ENCODE measurements around the gene NEDD4. TPM values are rescaled to one million over a fixed set of nuclear protein-coding genes. Genes with fewer than 3 reads are reported as not detected.

Gene NEDD4
- total and polyA plus RNA-seq, 10 of the 15 experiments (the other 5 are each of a cell fraction or from before 2014, with no cell fraction given), result 1.3 to 7.7 (median 4.4) TPM

GRCh38 chr15:56019060-56019793 is 25.8 kb upstream of the NEDD4 start (continued):
- TF ChIP-seq E4F1 (IDR thresholded peaks at IDR 0.05; ENCODE audit: borderline replicate concordance, partially characterized antibody), result no peak
- TF ChIP-seq CBFB (IDR thresholded peaks at IDR 0.05; ENCODE audit: low read depth), result no peak
- TF ChIP-seq E2F8 (IDR thresholded peaks at IDR 0.05; ENCODE audit: low read depth, partially characterized antibody), result no peak

- no peak for FAIRE-seq
- no peak for DNase-seq (ENCODE audit: low read depth, low spot score)
- Histone ChIP-seq H3K9me3 (replicated peaks; ENCODE audit: control insufficient read depth, insufficient read depth, low read length) (no peaks in the 10 kb centered on the region; the same call in 2 of the 3 replicates), H3K27ac (ENCODE audit: control insufficient read depth, insufficient read depth) (no peak overlapping the region), H3K4me1 (ENCODE audit: control insufficient read depth, insufficient read depth, low read length) (no peaks in the 10 kb centered on the region), H4K20me1 (ENCODE audit: control insufficient read depth, insufficient read depth) (no peaks in the 10 kb centered on the region), H3K9ac (ENCODE audit: control insufficient read depth, insufficient read depth, low read length) (no peak overlapping the region), H3K79me2 (ENCODE audit: control insufficient read depth, insufficient read depth, low read length) (no peaks in the 10 kb centered on the region), H3K4me2 (ENCODE audit: control insufficient read depth, insufficient read depth) (no peak overlapping the region), H3K27me3 (replicated peaks in 1 of 2; ENCODE audit: control insufficient read depth in 2 of 2, insufficient read depth in 2 of 2, low read length in 1 of 2) (no peaks in the 10 kb centered on the region), H3K36me3 (ENCODE audit: control insufficient read depth in 2 of 2, insufficient read depth in 2 of 2, low read length in 1 of 2) (no peaks in the 10 kb centered on the region), H2AFZ (ENCODE audit: control insufficient read depth, low read depth, low read length) (no peak overlapping the region), H3K4me3 (no peak overlapping the region)
- ChIA-PET POLR2A (interaction anchor here (0.7 kb wide), 1 partner anchor 606 kb away, joined by 3 read pairs; no protein-coding TSS in a partner anchor), RAD21 (ENCODE audit: unreplicated experiment) (no interaction called here), CTCF (interaction anchor here (0.7 kb wide), 1 partner anchor 849 kb away, joined by 5 read pairs; no protein-coding TSS in a partner anchor), SMC1A (ENCODE audit: uncharacterized antibody, unreplicated experiment) (no interaction called here)
- WGBS (ENCODE audit: insufficient coverage, insufficient replicate concordance, low lambda C conversion rate, missing lambda C conversion rate), result 13% methylated on average over 1 of the region's 1 CpG
- no peak for ATAC-seq
- TF ChIP-seq BACH1 (IDR thresholded peaks at IDR 0.05; ENCODE audit: borderline replicate concordance) (no peak), HDAC6 (IDR thresholded peaks at IDR 0.05; ENCODE audit: unreplicated experiment) (no peak), SMAD5 (IDR thresholded peaks at IDR 0.05; ENCODE audit: low read depth) (no peak), IRF5 (IDR thresholded peaks at IDR 0.05; ENCODE audit: borderline replicate concordance) (no peak)
- no TSS peak for BruUV-seq (replicated peaks)
- intact Hi-C loops (cut with micrococcal nuclease; ENCODE audit: unreplicated experiment) (no loop called here), in situ Hi-C loops (cut with MboI) (no loop called here)
Measured at GRCh38 chr15:56017920-56018319, 24.5 kb upstream of the NEDD4 start.

All from GM12878 (cell line).